GM12872 (cell line): ENCODE measurements around the gene ST7L.

Source experiments
- TF ChIP-seq, protein P1 (sequence below): IDR thresholded peaks from 3 replicates; pipeline ENCODE4 v1.5.1; 2011; ENCODE audit warnings: low read depth, mild to moderate bottlenecking, low read length, moderate library complexity; ENCODE audit not compliant: insufficient read depth

Gene ST7L

DNA sequence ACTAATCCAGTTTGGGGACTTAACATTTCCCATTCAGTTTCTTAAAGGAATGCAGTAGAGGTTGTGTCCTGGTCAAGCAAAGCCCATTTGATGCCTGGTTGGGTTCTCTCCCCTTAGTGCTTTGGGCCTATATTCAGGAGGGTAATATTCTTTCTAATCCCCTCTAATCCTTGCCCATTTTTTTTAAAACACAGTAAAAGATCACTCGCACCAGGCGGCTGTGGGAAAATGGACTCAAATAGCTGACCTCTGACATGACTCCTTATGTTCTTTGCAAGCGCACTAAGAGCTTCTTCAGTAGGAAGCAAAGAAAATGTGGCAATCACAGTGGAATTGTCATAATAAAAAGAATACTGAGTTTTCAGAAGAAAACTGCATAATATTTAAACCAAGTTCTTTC is 60.3 kb downstream of the ST7L start:
- TF ChIP-seq, protein P1, sequence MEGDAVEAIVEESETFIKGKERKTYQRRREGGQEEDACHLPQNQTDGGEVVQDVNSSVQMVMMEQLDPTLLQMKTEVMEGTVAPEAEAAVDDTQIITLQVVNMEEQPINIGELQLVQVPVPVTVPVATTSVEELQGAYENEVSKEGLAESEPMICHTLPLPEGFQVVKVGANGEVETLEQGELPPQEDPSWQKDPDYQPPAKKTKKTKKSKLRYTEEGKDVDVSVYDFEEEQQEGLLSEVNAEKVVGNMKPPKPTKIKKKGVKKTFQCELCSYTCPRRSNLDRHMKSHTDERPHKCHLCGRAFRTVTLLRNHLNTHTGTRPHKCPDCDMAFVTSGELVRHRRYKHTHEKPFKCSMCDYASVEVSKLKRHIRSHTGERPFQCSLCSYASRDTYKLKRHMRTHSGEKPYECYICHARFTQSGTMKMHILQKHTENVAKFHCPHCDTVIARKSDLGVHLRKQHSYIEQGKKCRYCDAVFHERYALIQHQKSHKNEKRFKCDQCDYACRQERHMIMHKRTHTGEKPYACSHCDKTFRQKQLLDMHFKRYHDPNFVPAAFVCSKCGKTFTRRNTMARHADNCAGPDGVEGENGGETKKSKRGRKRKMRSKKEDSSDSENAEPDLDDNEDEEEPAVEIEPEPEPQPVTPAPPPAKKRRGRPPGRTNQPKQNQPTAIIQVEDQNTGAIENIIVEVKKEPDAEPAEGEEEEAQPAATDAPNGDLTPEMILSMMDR = no peak

DNA sequence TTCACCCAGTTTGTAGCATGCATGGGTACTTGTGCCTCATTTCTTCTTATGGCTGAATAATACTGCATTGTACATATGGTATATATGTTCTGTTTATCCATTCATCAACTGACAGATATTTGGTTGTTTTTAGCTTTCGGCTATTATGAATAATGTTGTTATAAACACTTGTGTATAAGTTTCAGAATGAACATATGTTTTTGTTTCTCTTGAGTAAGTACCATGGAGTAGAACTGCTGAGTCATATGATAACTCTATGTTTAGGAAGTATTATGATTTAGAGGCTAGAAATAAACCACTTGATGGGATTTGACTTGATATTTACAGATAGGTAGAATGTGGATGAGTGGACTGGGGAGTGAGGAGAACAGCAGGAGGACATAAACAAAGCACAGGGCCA is 61.6 kb downstream of the ST7L start:
- TF ChIP-seq, protein P1 = no peak

DNA sequence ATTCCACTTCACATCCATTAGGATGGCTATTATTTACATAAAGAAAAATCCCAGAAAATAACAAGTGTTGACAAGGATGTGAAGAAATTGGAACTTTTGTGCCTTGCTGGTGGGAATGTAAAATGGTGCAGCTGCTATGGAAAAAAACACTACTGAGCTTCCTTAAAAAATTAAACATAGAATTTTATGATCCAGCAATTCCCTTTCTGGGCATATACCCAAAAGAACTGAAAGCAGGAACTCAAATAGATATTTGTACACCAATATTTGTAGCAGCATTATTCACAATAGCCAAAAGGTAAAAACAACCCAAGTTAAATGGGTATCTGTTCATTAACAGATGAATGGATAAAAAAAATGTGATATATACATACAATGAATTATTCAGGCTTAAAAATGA is 64.5 kb downstream of the ST7L start:
- TF ChIP-seq, protein P1 = no peak

DNA sequence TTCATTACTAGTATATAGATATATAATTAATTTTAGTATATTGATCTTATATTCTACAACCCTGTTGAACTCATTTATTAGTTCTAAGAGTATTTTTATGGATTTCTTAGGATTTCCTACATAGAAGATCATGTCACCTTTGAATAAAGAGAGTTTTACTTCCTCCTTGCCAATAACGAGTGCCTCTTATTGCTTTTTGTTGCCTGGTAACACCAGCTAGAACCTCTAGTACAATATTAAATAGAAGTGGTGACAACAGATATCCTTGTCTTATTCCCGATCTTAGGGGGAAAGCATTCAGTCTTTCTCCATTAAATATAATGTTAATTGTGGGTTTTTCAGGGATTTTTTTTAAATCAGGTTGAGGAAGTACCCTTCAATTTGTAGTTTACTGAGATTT is 69.4 kb downstream of the ST7L start:
- TF ChIP-seq, protein P1 = no peak

DNA sequence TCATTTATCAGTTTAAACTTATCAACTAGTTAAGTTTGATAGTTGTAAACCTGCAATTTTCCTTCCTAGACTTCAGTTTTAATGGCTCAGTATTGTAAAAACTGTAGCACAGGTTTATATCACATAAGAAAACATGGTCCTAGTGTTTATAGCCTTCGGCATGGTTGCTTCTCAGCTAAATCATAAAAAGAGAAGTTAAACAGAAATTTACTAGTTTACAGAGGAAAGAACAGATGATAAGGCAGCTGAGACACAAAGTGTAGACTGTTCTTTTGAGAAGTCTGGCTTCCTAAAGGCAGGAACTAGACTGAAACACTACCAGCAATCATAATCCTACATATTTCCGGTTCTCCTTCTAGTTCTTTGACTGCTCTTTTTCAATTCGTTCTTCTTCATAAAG is 70.4 kb downstream of the ST7L start:
- TF ChIP-seq, protein P1 = no peak

DNA sequence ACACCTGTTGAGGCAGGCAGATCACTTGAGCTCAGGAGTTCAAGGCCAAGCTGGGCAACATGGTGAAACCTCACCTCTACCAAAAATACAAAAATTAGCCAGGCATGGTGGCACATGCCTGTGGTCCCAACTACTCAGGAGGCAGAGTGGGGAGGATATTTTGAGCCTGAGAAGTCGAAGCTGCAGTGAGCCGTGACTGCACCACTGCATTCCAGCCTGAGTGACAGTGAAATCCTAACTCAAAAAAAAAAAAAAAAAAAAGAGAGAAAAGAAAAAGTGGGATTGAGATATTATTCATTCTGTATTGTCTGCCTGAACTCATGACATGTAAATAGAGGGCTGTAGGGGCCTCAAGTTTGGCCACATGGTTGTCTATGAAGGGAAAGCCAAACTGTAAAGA is 72.9 kb downstream of the ST7L start:
- TF ChIP-seq, protein P1 = no peak

DNA sequence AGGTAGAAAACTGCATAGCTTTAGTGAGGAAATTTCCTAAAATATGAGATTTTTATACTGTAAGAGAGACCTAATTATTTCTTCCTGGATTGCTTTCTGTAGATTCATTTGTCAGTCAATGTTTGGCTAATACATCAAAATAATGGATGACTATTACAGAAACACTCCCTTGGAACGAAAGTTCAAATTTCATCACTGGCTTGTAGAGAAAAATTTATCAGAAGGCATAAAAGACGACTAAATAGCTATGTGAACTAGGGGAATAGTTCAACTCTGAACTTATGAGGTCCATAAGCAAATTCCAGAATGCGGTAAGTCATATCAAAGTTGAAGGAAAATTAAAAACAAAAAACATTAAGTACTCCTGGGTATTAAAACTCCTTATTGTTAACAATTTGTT is 74.2 kb downstream of the ST7L start:
- TF ChIP-seq, protein P1 = no peak
